ENCODE data around the gene CR1L.
"Not testable (repeated sequence)": the region's sequence is repeated elsewhere in the genome, so short reads cannot be mapped to it uniquely, and the experiment has no call there.

CR1L gene

GRCh38 chr1:207619871-207620542 is 24.9 kb upstream of the CR1L start:
- H3K4me1 ChIP-seq (ENCODE audit: control insufficient read depth in 1 of 2, insufficient read depth in 1 of 2, low read depth in 1 of 2, low read length in 1 of 2) = peaks cover 0 to 5% of the 10 kb centered on the region in 2 experiments
- H3K9me3 ChIP-seq = no peaks in the 10 kb centered on the region
- no peak overlapping the region for H3K4me3 ChIP-seq (ENCODE audit: low read depth in 1 of 2, low read length in 1 of 2)
- no peaks in the 10 kb centered on the region for H3K27me3 ChIP-seq
- H3K27ac ChIP-seq = peak overlapping the region; percentile 50
- TF ChIP-seq CTCF (IDR thresholded peaks at IDR 0.05) = no peak
- H3K36me3 ChIP-seq = peaks cover 99% of the 10 kb centered on the region

GRCh38 chr1:207620543-207620893 is 24.4 kb upstream of the CR1L start:
- Histone ChIP-seq H3K27ac (peak overlapping the region; percentile 50), H3K36me3 (peaks cover 99% of the 10 kb centered on the region), H3K4me3 (ENCODE audit: low read depth in 1 of 2, low read length in 1 of 2) (no peak overlapping the region), H3K27me3 (no peaks in the 10 kb centered on the region), H3K9me3 (no peaks in the 10 kb centered on the region), H3K4me1 (ENCODE audit: control insufficient read depth in 1 of 2, insufficient read depth in 1 of 2, low read depth in 1 of 2, low read length in 1 of 2) (peaks cover 0 to 5% of the 10 kb centered on the region in 2 experiments)
- no peak for TF ChIP-seq CTCF (IDR thresholded peaks at IDR 0.05)

GRCh38 chr1:207625504-207626071 is 19.3 kb upstream of the CR1L start:
- H3K9me3 ChIP-seq; H3K4me1 ChIP-seq (ENCODE audit: control insufficient read depth in 1 of 2, insufficient read depth in 1 of 2, low read depth in 1 of 2, low read length in 1 of 2); H3K27me3 ChIP-seq; H3K27ac ChIP-seq; H3K4me3 ChIP-seq (ENCODE audit: low read depth in 1 of 2, low read length in 1 of 2): not testable (repeated sequence)
- peaks cover 96% of the 10 kb centered on the region for H3K36me3 ChIP-seq

- H3K4me1 ChIP-seq (ENCODE audit: control insufficient read depth in 1 of 2, insufficient read depth in 1 of 2, low read depth in 1 of 2, low read length in 1 of 2) = no peaks in the 10 kb centered on the region
- no peak overlapping the region for H3K4me3 ChIP-seq (ENCODE audit: low read depth in 1 of 2, low read length in 1 of 2)
- peaks cover 96% of the 10 kb centered on the region for H3K36me3 ChIP-seq
- peaks cover 4% of the 10 kb centered on the region for H3K9me3 ChIP-seq
- H3K27ac ChIP-seq = no peak overlapping the region
- no peaks in the 10 kb centered on the region for H3K27me3 ChIP-seq
- TF ChIP-seq CTCF (IDR thresholded peaks at IDR 0.05) = no peak
Measured at GRCh38 chr1:207626972-207627337, 18.0 kb upstream of the CR1L start.

GRCh38 chr1:207627496-207627895 is 17.4 kb upstream of the CR1L start:
- Histone ChIP-seq H3K27ac (no peak overlapping the region), H3K4me1 (ENCODE audit: control insufficient read depth in 1 of 2, insufficient read depth in 1 of 2, low read depth in 1 of 2, low read length in 1 of 2) (no peaks in the 10 kb centered on the region), H3K9me3 (peaks cover 9% of the 10 kb centered on the region), H3K4me3 (ENCODE audit: low read depth in 1 of 2, low read length in 1 of 2) (no peak overlapping the region), H3K36me3 (peaks cover 96% of the 10 kb centered on the region), H3K27me3 (no peaks in the 10 kb centered on the region)
- no peak for TF ChIP-seq CTCF (IDR thresholded peaks at IDR 0.05)

- H3K9me3 ChIP-seq = peaks cover 9% of the 10 kb centered on the region
- no peak overlapping the region for H3K4me3 ChIP-seq (ENCODE audit: low read depth in 1 of 2, low read length in 1 of 2)
- TF ChIP-seq CTCF (IDR thresholded peaks at IDR 0.05) = no peak
- H3K27ac ChIP-seq = no peak overlapping the region
- no peaks in the 10 kb centered on the region for H3K4me1 ChIP-seq (ENCODE audit: control insufficient read depth in 1 of 2, insufficient read depth in 1 of 2, low read depth in 1 of 2, low read length in 1 of 2)
- H3K36me3 ChIP-seq = peaks cover 96% of the 10 kb centered on the region
- H3K27me3 ChIP-seq = no peaks in the 10 kb centered on the region
Measured at GRCh38 chr1:207628776-207629175, 16.2 kb upstream of the CR1L start.
